K562 (cell line): ENCODE results near the gene ROM1. TPM values are rescaled to one million over a fixed set of nuclear protein-coding genes. Genes with fewer than 3 reads are reported as not detected.
A peak's percentile ranks its signal among the peaks of the same experiment; 100 is the strongest.

Experiments
- CHD1 ChIP-seq: fragments of 200-600 bp; sonication (generic); IDR thresholded peaks from one replicate; pipeline ENCODE4 v1.6.1; 2012; ENCODE audit warnings: mild to moderate bottlenecking, moderate library complexity, low read length, inconsistent platforms
- DIDO1 ChIP-seq: fragments of 450-650 bp; IDR thresholded peaks from 2 replicates; pipeline ENCODE4 v1.6.1; 2016; ENCODE audit warnings: low read depth, missing biosample characterization, missing genetic modification characterization
- E2F3 ChIP-seq: fragments of 250-450 bp; sonication (Bioruptor Pico); IDR thresholded peaks from 2 replicates; pipeline ENCODE4 v1.4.0; 2020; ENCODE audit warnings: mild to moderate bottlenecking
- ERF ChIP-seq: fragments of 450-650 bp; formaldehyde crosslinking; IDR thresholded peaks from 2 replicates; pipeline ENCODE4 v1.4.0; 2020; ENCODE audit warnings: mild to moderate bottlenecking, mixed read lengths
- HMGN3 ChIP-seq: IDR thresholded peaks from 2 replicates; pipeline ENCODE4 v1.6.1; 2011; ENCODE audit warnings: borderline replicate concordance, low read depth, mild to moderate bottlenecking, mixed read lengths, low read length; ENCODE audit not compliant: insufficient read length; ENCODE audit errors: extremely low read depth
- JUN ChIP-seq, 2 experiments: sonication (generic) in 1 of 2; formaldehyde crosslinking in 1 of 2; IDR thresholded peaks; 2 replicates each; pipeline versions ENCODE4 v1.6.1 to v1.8.0; 2012 to 2022; ENCODE audit warnings: borderline replicate concordance in 2 of 2, mild to moderate bottlenecking in 2 of 2, improper control_type of control experiment in 1 of 2, low read depth in 1 of 2, low read length in 1 of 2, missing genetic modification reagents in 1 of 2
- MBD2 ChIP-seq: sonication (generic); IDR thresholded peaks from 2 replicates; pipeline ENCODE4 v1.6.1; 2016; ENCODE audit warnings: low read depth, borderline replicate concordance
- MNT ChIP-seq, 2 experiments: fragments of 450-650 bp; conservative IDR thresholded peaks; 2 replicates each; pipeline ENCODE4 v1.6.1; 2017; ENCODE audit warnings: mild to moderate bottlenecking in 2 of 2, moderate library complexity in 2 of 2
- NR3C1 ChIP-seq: sonication (generic); formaldehyde crosslinking; IDR thresholded peaks from 2 replicates; pipeline ENCODE4 v1.8.1; 2022; ENCODE audit warnings: missing genetic modification reagents
- NUFIP1 ChIP-seq: fragments of 450-650 bp; IDR thresholded peaks from 2 replicates; pipeline ENCODE4 v1.6.1; 2018; ENCODE audit not compliant: partially characterized antibody
- PCBP1 ChIP-seq: fragments of 200-400 bp; formaldehyde crosslinking; IDR thresholded peaks from 2 replicates; pipeline ENCODE4 v1.6.1; 2018; ENCODE audit warnings: mild to moderate bottlenecking, low read depth, low read length; ENCODE audit not compliant: poor library complexity, severe bottlenecking
- PPARD ChIP-seq: fragments of 250-450 bp; sonication (Bioruptor Pico); IDR thresholded peaks from 2 replicates; pipeline ENCODE4 v1.8.0; 2022; ENCODE audit warnings: inconsistent platforms, mild to moderate bottlenecking, moderate library complexity
- RBBP5 ChIP-seq: fragments of 200-600 bp; sonication (generic); IDR thresholded peaks from 2 replicates; pipeline ENCODE4 v1.6.1; 2012; ENCODE audit warnings: borderline replicate concordance, mild to moderate bottlenecking, low read length, control low read depth, inconsistent platforms; ENCODE audit not compliant: insufficient read depth, poor library complexity, severe bottlenecking
- SMAD2 ChIP-seq: fragments of 150-350 bp; IDR thresholded peaks from 2 replicates; pipeline ENCODE4 v1.6.1; 2014; ENCODE audit warnings: low read depth, mild to moderate bottlenecking, low read length
- SP1 ChIP-seq: sonication (generic); formaldehyde crosslinking; IDR thresholded peaks from 2 replicates; pipeline ENCODE4 v1.8.1; 2022; ENCODE audit warnings: mild to moderate bottlenecking, missing genetic modification reagents
- TAF1 ChIP-seq: IDR thresholded peaks from 2 replicates; pipeline ENCODE4 v1.6.1; 2011; ENCODE audit warnings: mild to moderate bottlenecking, low read length, moderate library complexity; ENCODE audit not compliant: insufficient read depth, control insufficient read depth, severe bottlenecking; ENCODE audit errors: extremely low read depth
- TBL1XR1 ChIP-seq, 2 experiments: IDR thresholded peaks; 2 replicates each; pipeline ENCODE4 v1.6.1; 2012; ENCODE audit warnings: improper control_type of control experiment in 2 of 2, low read length in 2 of 2, mild to moderate bottlenecking in 1 of 2
- THRB ChIP-seq: fragments of 450-650 bp; formaldehyde crosslinking; conservative IDR thresholded peaks from 2 replicates; pipeline ENCODE4 v1.4.0; 2022; ENCODE audit warnings: mild to moderate bottlenecking, missing genetic modification characterization
- ZBTB12 ChIP-seq: fragments of 250-450 bp; sonication (Bioruptor Pico); IDR thresholded peaks from 2 replicates; pipeline ENCODE4 v1.4.0; 2020
- ZNF184 ChIP-seq: sonication (generic); formaldehyde crosslinking; IDR thresholded peaks from 2 replicates; pipeline ENCODE4 v1.5.0; 2020; ENCODE audit warnings: missing genetic modification reagents
- ZNF436 ChIP-seq: fragments of 250-450, 450-650 bp; sonication (Bioruptor Pico); formaldehyde crosslinking; IDR thresholded peaks from 2 replicates; pipeline ENCODE4 v1.7.0; 2020; ENCODE audit warnings: mild to moderate bottlenecking
- ZNF583 ChIP-seq: fragments of 250-450 bp; sonication (Bioruptor Pico); IDR thresholded peaks from 2 replicates; pipeline ENCODE4 v1.4.0; 2020
- ZNF589 ChIP-seq: fragments of 200-800 bp; sonication (Bioruptor generic); IDR thresholded peaks from 2 replicates; pipeline ENCODE4 v1.6.1; 2016; ENCODE audit warnings: low read depth, missing genetic modification characterization, missing compliant biosample characterization
- ZNF780A ChIP-seq: fragments of 250-450 bp; sonication (Bioruptor Pico); IDR thresholded peaks from 2 replicates; pipeline ENCODE4 v1.5.0; 2021; ENCODE audit warnings: mild to moderate bottlenecking
- ZZZ3 ChIP-seq: fragments of 450-650 bp; IDR thresholded peaks from 2 replicates; pipeline ENCODE4 v1.6.1; 2016; ENCODE audit warnings: antibody characterized with exemption, mild to moderate bottlenecking, moderate library complexity
- polyA plus RNA-seq, 8 experiments: library from polyadenylated mRNA; depleted of rRNA in 4 of 8; stranded (reverse) in 5 of 8; unstranded in 3 of 8; fragments of >200 nt; fragmentation: Nextera tagmentation in 2 of 8; fragmentation: Illumina TruSeq in 1 of 8; extraction: Ambion mirVana in 2 of 8; extraction: Trizol in 1 of 8; gene quantifications; 2 replicates each; pipeline versions ENCODE4 v1.2.1 to v1.2.3, GENCODE V29; 2011 to 2014; ENCODE audit warnings: inconsistent platforms in 1 of 8, missing spikeins in 1 of 8
- total RNA-seq, 7 experiments: library from RNA; depleted of rRNA in 6 of 7; stranded (reverse); fragments of >200 nt in 6 of 7; fragmentation: Illumina TruSeq in 2 of 7; extraction: Trizol in 2 of 7; gene quantifications; 2 replicates each; pipeline versions ENCODE4 v1.2.1 to v1.2.3, GENCODE V29; 2011 to 2021; ENCODE audit warnings: low replicate concordance in 1 of 7

ROM1 gene
- total and polyA plus RNA-seq, 9 of the 15 experiments (the other 6 are each of a cell fraction or from before 2014, with no cell fraction given), result 0.75 to 4.0 (median 2.6) TPM

- TF ChIP-seq ERF (no peak), TBL1XR1 (IDR thresholded peaks at IDR 0.05; ENCODE audit: low read length in 2 of 2) (peak; percentile 35 to 79; a peak in 2 of 4 replicates), SMAD2 (no peak), ZNF436 (CRISPR knock-in tag) (no peak), PCBP1 (no peak), HMGN3 (no peak), ZNF184 (CRISPR knock-in tag) (no peak), NR3C1 (CRISPR knock-in tag) (no peak), THRB (no peak), RBBP5 (peak; percentile 86), NUFIP1 (no peak), SP1 (CRISPR knock-in tag) (peak; percentile 99), PPARD (CRISPR knock-in tag) (no peak), E2F3 (CRISPR knock-in tag) (peak; percentile 84), ZNF780A (CRISPR knock-in tag) (no peak), ZZZ3 (no peak), ZNF589 (CRISPR knock-in tag) (no peak), MBD2 (peak; percentile 88), TAF1 (peak; percentile 95), MNT (conservative IDR thresholded peaks at IDR 0.05) (peak; percentile 91 to 96), ZBTB12 (CRISPR knock-in tag) (peak; percentile 95), DIDO1 (peak; percentile 93), ZNF583 (no peak), JUN (IDR thresholded peaks at IDR 0.05; ENCODE audit: borderline replicate concordance, low read depth, low read length) (peak; percentile 69), JUN (CRISPR knock-in tag; IDR thresholded peaks at IDR 0.05; ENCODE audit: borderline replicate concordance) (no peak; the same call in 1 of the 2 replicates), CHD1 (peak; percentile 6)
Measured at GRCh38 chr11:62591448-62592145, 21.5 kb upstream of the ROM1 start, which contains the start of gene TUT1 (continued).
